NCI-H524 (cell line): ENCODE data around the gene KCTD16.

Source experiments
- DNase-seq, 2 experiments: peaks; one replicate each; lab custom pipeline; 2025; lab: John Stamatoyannopoulos, UW

Gene KCTD16

DNA sequence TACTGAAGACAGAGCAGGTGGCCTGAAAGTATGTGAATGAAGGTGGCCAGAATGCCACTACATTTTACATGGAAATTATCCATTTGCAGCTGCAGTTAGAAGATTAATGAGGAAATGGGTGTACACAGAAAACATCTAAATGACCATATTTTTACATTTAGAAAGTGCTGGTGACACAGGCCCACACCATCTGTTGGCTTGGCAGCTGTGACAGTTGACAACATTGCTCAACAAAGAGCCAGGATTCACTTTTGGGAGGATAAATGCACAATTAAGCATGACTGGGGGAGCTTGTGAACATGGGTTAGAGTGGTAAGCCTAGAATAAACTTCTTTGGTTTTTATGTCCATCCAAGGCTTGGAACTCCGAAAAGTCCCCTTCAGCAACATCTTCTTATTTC, 360.5 kb downstream of the KCTD16 start:
- DNase-seq: no peak
